Measurements from ENCODE around the gene KLHDC8A. TPM values are rescaled to one million over a fixed set of nuclear protein-coding genes. Genes with fewer than 3 reads are reported as not detected.

Gene KLHDC8A
- total RNA-seq, 4 donors from 2014 or later = not detected

DNA sequence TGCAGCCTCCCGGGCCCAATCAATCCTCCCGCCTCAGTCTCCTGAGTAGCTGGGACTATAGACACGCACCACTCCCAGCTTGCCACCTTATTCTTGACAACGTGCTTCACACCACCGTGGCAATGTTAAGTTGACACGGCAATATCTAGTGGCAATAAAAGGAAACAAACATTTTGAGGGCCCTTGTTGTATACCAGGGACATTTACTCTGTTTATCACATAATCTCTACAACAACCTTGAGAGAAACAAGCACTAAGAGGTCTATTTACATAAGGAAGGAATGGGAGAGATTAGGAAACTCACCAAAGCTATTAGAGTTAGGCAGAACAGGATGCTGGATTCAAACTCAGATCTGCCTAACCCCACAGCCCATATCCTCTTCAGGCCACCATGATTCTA is 3.1 kb downstream of the KLHDC8A start:
- intact Hi-C loops (cut with DNase I; ENCODE audit: low total_unique reads) (loop anchor here (5.0 to 10.0 kb wide), 2 partner anchors 131 to 169 kb away; no protein-coding TSS in a partner anchor), in situ Hi-C loops (cut with MboI; ENCODE audit: low sequenced_read_pairs in 4 of 4) (loop anchor here in 2 of 4 donors (10.0 kb wide), 2 partner anchors 131 to 171 kb away; no protein-coding TSS in a partner anchor)
- no peaks in the 10 kb centered on the region for H3K36me3 ChIP-seq
- ATAC-seq (no peak), DNase-seq (no peak)
- no peaks in the 10 kb centered on the region for H3K9me3 ChIP-seq
- no peak for TF ChIP-seq POLR2A (IDR thresholded peaks at IDR 0.05)
- TF ChIP-seq, protein P1, sequence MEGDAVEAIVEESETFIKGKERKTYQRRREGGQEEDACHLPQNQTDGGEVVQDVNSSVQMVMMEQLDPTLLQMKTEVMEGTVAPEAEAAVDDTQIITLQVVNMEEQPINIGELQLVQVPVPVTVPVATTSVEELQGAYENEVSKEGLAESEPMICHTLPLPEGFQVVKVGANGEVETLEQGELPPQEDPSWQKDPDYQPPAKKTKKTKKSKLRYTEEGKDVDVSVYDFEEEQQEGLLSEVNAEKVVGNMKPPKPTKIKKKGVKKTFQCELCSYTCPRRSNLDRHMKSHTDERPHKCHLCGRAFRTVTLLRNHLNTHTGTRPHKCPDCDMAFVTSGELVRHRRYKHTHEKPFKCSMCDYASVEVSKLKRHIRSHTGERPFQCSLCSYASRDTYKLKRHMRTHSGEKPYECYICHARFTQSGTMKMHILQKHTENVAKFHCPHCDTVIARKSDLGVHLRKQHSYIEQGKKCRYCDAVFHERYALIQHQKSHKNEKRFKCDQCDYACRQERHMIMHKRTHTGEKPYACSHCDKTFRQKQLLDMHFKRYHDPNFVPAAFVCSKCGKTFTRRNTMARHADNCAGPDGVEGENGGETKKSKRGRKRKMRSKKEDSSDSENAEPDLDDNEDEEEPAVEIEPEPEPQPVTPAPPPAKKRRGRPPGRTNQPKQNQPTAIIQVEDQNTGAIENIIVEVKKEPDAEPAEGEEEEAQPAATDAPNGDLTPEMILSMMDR (IDR thresholded peaks at IDR 0.05 in 4 of 5, conservative IDR thresholded peaks at IDR 0.05 in 1 of 5) = no peak
- H3K27me3 ChIP-seq = peaks cover 2 to 12% (median 7%) of the 10 kb centered on the region in 3 donors
- H3K4me3 ChIP-seq = no peak overlapping the region
- no peaks in the 10 kb centered on the region for H3K4me1 ChIP-seq
- H3K27ac ChIP-seq = no peak overlapping the region

DNA sequence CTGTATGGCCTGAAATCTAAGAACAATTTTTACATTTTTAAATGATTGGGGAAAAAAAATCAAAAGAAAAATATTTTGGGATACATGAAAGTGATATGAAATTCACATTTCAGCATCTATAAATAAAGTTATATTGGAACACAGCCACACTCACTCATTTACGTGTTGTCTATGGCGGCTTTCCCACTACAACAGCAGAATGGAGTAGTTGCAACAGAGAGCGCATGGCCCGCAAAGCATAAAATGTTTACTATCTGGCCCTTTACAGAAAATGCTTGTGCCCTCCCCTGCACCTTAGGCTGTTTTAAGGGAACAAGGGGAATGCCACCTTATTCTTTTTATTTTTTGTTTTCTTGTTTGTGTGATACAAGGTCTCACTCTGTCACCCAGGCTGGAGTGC is 3.5 kb downstream of the KLHDC8A start:
- in situ Hi-C loops (cut with MboI; ENCODE audit: low sequenced_read_pairs in 4 of 4) (loop anchor here in 2 of 4 donors (10.0 kb wide), 2 partner anchors 132 to 172 kb away; no protein-coding TSS in a partner anchor), intact Hi-C loops (cut with DNase I; ENCODE audit: low total_unique reads) (loop anchor here (5.0 to 10.0 kb wide), 2 partner anchors 132 to 169 kb away; no protein-coding TSS in a partner anchor)
- no peaks in the 10 kb centered on the region for H3K36me3 ChIP-seq
- ATAC-seq = no peak
- no peak overlapping the region for H3K27ac ChIP-seq
- H3K9me3 ChIP-seq = no peaks in the 10 kb centered on the region
- H3K4me3 ChIP-seq = no peak overlapping the region
- TF ChIP-seq POLR2A (IDR thresholded peaks at IDR 0.05) = no peak
- TF ChIP-seq, protein P1 (IDR thresholded peaks at IDR 0.05 in 4 of 5, conservative IDR thresholded peaks at IDR 0.05 in 1 of 5) = no peak
- H3K4me1 ChIP-seq = no peaks in the 10 kb centered on the region
- no peak for DNase-seq
- H3K27me3 ChIP-seq = peaks cover 2 to 12% (median 7%) of the 10 kb centered on the region in 3 donors

DNA sequence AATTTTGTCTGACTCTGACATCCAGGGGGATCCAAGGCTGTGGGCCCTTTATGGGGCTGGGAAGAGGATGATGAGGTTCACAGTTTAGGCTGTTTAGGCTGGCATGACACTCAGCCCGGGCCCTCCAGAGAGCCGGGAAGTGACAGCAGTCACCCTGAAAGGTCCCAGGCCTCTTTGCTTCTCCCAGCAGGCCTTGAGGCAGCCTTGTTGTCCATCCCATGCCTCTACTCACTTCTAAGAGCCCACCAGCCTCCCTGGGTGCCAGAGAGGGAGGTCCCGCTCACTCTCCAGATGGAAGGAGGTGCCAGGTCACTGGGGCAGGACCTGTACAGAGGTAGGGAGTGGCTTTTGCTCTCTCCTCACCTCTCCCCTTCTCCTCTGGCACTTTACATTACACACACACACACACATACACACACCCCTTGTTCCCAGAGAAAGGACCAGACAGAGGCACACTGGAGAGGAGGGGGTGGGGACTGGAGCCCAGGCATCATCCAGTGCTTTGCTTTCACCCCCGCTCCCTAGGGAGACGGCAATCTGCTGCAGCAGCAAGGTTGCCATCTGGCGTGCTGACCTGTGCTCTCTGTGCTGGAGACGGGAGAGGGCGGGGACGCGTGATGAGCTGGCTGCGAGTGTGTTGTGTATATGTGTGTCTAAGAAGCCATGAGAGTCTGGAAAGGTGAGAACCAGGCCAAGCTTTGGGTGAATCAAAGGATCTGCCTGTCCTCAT is 4.6 kb downstream of the KLHDC8A start:
- Histone ChIP-seq H3K27me3 (peaks cover 0 to 11% (median 7%) of the 10 kb centered on the region in 3 donors), H3K36me3 (no peaks in the 10 kb centered on the region), H3K4me3 (no peak overlapping the region), H3K4me1 (no peaks in the 10 kb centered on the region), H3K9me3 (no peaks in the 10 kb centered on the region), H3K27ac (no peak overlapping the region)
- in situ Hi-C loops (cut with MboI; ENCODE audit: low sequenced_read_pairs in 4 of 4) = loop anchor here in 2 of 4 donors (10.0 kb wide), 2 partner anchors 133 to 173 kb away; no protein-coding TSS in a partner anchor
- intact Hi-C loops (cut with DNase I; ENCODE audit: low total_unique reads) = loop anchor here (5.0 to 10.0 kb wide), 2 partner anchors 133 to 170 kb away; no protein-coding TSS in a partner anchor
- DNase-seq = no peak
- TF ChIP-seq POLR2A (IDR thresholded peaks at IDR 0.05) = no peak
- TF ChIP-seq, protein P1 (IDR thresholded peaks at IDR 0.05 in 4 of 5, conservative IDR thresholded peaks at IDR 0.05 in 1 of 5) = no peak
- no peak for ATAC-seq

DNA sequence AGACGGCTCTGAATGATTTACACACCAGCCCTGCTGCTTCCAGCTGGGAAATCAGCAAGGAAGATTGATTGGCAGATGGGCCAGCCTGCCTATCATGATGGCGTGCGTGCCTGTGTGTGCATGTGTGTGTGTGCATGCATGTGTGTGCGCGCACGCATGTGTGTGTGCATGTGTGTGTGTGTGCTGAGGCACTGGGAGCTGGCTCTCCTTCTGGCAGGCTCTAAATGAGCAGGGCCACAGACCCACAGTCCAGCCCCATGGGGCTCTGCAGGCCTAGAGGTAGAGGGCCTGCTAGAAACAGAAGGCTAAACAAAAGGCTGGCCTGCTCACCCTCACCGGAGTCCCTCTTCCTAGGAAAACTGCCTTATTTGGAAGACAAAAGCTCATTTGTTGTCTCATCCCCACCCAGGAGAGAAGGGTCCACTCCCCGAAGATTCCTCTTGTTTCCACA is 6.0 kb downstream of the KLHDC8A start:
- peaks cover 2 to 13% (median 12%) of the 10 kb centered on the region in 3 donors for H3K27me3 ChIP-seq
- intact Hi-C loops (cut with DNase I; ENCODE audit: low total_unique reads) = loop anchor here (5.0 to 10.0 kb wide), 2 partner anchors 134 to 172 kb away; no protein-coding TSS in a partner anchor
- H3K27ac ChIP-seq = no peak overlapping the region
- H3K4me3 ChIP-seq = no peak overlapping the region
- no peak for DNase-seq
- no peaks in the 10 kb centered on the region for H3K9me3 ChIP-seq
- in situ Hi-C loops (cut with MboI; ENCODE audit: low sequenced_read_pairs in 4 of 4) = loop anchor here in 2 of 4 donors (10.0 kb wide), 2 partner anchors 134 to 174 kb away; no protein-coding TSS in a partner anchor
- TF ChIP-seq POLR2A (IDR thresholded peaks at IDR 0.05) = no peak
- TF ChIP-seq, protein P1 (IDR thresholded peaks at IDR 0.05 in 4 of 5, conservative IDR thresholded peaks at IDR 0.05 in 1 of 5) = no peak
- ATAC-seq = no peak
- H3K36me3 ChIP-seq = no peaks in the 10 kb centered on the region
- H3K4me1 ChIP-seq = no peaks in the 10 kb centered on the region

All from gastrocnemius medialis (tissue), 4 donors.